WTC11 (cell line): ENCODE measurements around the gene ALOXE3. TPM values are rescaled to one million over a fixed set of nuclear protein-coding genes. Genes with fewer than 3 reads are reported as not detected.

Experiments used
- ATAC-seq: fragments of 200-7000 bp; cut with Tn5 transposase; 2 replicates; pipeline ENCODE4 v1.10.0; 2021; ENCODE audit warnings: mild to moderate bottlenecking, moderate library complexity
- CTCF ChIA-PET: fragments of 300-600 bp; sonication (Branson Sonifier 250); formaldehyde crosslinking; loops from one replicate; lab custom pipeline; 2021; ENCODE audit warnings: antibody characterized with exemption; lab: Charles Lee
- POLR2A ChIA-PET: fragments of 350-600 bp; sonication (Branson Sonifier 250); formaldehyde crosslinking; loops from one replicate; lab custom pipeline; 2021; ENCODE audit warnings: antibody characterized with exemption; lab: Charles Lee
- DNase-seq: peaks from one replicate; pipeline ENCODE4 v3.0.0; 2021; ENCODE audit warnings: low spot score
- H3K27ac Mint-ChIP-seq: 2 replicates; pipeline ENCODE4 v1.8.0; 2021; ENCODE audit warnings: mixed read lengths
- H3K27me3 Mint-ChIP-seq: 2 replicates; pipeline ENCODE4 v1.8.0; 2021; ENCODE audit warnings: low read depth, mild to moderate bottlenecking, moderate library complexity, mixed read lengths
- H3K36me3 Mint-ChIP-seq: 2 replicates; pipeline ENCODE4 v1.8.0; 2021; ENCODE audit warnings: mixed read lengths
- H3K4me1 Mint-ChIP-seq: 2 replicates; pipeline ENCODE4 v1.8.0; 2022; ENCODE audit warnings: mixed read lengths
- H3K4me3 Mint-ChIP-seq: 2 replicates; pipeline ENCODE4 v1.8.0; 2021; ENCODE audit warnings: mild to moderate bottlenecking, moderate library complexity, mixed read lengths
- H3K9me3 Mint-ChIP-seq: 2 replicates; pipeline ENCODE4 v1.8.0; 2021; ENCODE audit warnings: mixed read lengths
- CBFB ChIP-seq: sonication (generic); formaldehyde crosslinking; IDR thresholded peaks from 2 replicates; pipeline ENCODE4 v1.8.1; 2022; ENCODE audit warnings: mild to moderate bottlenecking, low read depth, missing genetic modification reagents
- ETV6 ChIP-seq: sonication (generic); formaldehyde crosslinking; IDR thresholded peaks from 2 replicates; pipeline ENCODE4 v1.8.1; 2022; ENCODE audit warnings: mild to moderate bottlenecking, missing genetic modification reagents
- FOXK1 ChIP-seq: sonication (generic); formaldehyde crosslinking; IDR thresholded peaks from 2 replicates; pipeline ENCODE4 v1.8.0; 2022; ENCODE audit warnings: mild to moderate bottlenecking, moderate library complexity, missing genetic modification reagents
- GABPB1 ChIP-seq: sonication (generic); formaldehyde crosslinking; IDR thresholded peaks from 2 replicates; pipeline ENCODE4 v1.8.1; 2023; ENCODE audit warnings: mild to moderate bottlenecking, missing genetic modification reagents
- GRHL2 ChIP-seq: fragments of 250-450 bp; sonication (Bioruptor Pico); IDR thresholded peaks from 2 replicates; pipeline ENCODE4 v1.8.0; 2022; ENCODE audit warnings: mild to moderate bottlenecking, moderate library complexity; ENCODE audit not compliant: insufficient replicate concordance, severe bottlenecking
- HMGA2 ChIP-seq: fragments of 250-450 bp; sonication (Bioruptor Pico); IDR thresholded peaks from 2 replicates; pipeline ENCODE4 v1.4.0; 2021; ENCODE audit warnings: mild to moderate bottlenecking, moderate library complexity
- KAT7 ChIP-seq: sonication (generic); formaldehyde crosslinking; IDR thresholded peaks from 2 replicates; pipeline ENCODE4 v1.8.1; 2023; ENCODE audit warnings: missing genetic modification reagents, mild to moderate bottlenecking, borderline replicate concordance
- SMAD3 ChIP-seq: sonication (generic); formaldehyde crosslinking; IDR thresholded peaks from 2 replicates; pipeline ENCODE4 v1.8.0; 2022; ENCODE audit warnings: missing genetic modification reagents, mild to moderate bottlenecking, borderline replicate concordance
- SMAD4 ChIP-seq: sonication (generic); formaldehyde crosslinking; IDR thresholded peaks from 2 replicates; pipeline ENCODE4 v1.8.0; 2022; ENCODE audit warnings: mild to moderate bottlenecking, missing genetic modification reagents
- SP1 ChIP-seq: sonication (generic); formaldehyde crosslinking; conservative IDR thresholded peaks from 2 replicates; pipeline ENCODE4 v1.8.1; 2022; ENCODE audit warnings: missing genetic modification reagents
- TEAD1 ChIP-seq: sonication (generic); formaldehyde crosslinking; IDR thresholded peaks from 2 replicates; pipeline ENCODE4 v1.8.0; 2022; ENCODE audit warnings: mild to moderate bottlenecking, missing genetic modification reagents
- TP53 ChIP-seq: sonication (generic); formaldehyde crosslinking; IDR thresholded peaks from 2 replicates; pipeline ENCODE4 v1.8.1; 2023; ENCODE audit warnings: mild to moderate bottlenecking, missing genetic modification reagents
- ZNF121 ChIP-seq: sonication (generic); formaldehyde crosslinking; IDR thresholded peaks from 2 replicates; pipeline ENCODE4 v1.8.0; 2023; ENCODE audit warnings: missing genetic modification reagents
- ZNF219 ChIP-seq: sonication (generic); formaldehyde crosslinking; IDR thresholded peaks from 2 replicates; pipeline ENCODE4 v1.8.0; 2023; ENCODE audit warnings: missing genetic modification reagents, mild to moderate bottlenecking, borderline replicate concordance
- ZNF232 ChIP-seq: sonication (generic); formaldehyde crosslinking; IDR thresholded peaks from 2 replicates; pipeline ENCODE4 v1.8.0; 2022; ENCODE audit warnings: mild to moderate bottlenecking, missing genetic modification reagents
- ZNF263 ChIP-seq: sonication (generic); formaldehyde crosslinking; IDR thresholded peaks from 2 replicates; pipeline ENCODE4 v1.8.1; 2022; ENCODE audit warnings: low read depth, mild to moderate bottlenecking, moderate library complexity, missing genetic modification reagents
- total RNA-seq: library from RNA; stranded (reverse); gene quantifications from 3 replicates; pipeline ENCODE4 v1.2.3, GENCODE V29; 2021
- TF ChIP-seq, protein P1 (sequence below): sonication (generic); formaldehyde crosslinking; IDR thresholded peaks from 2 replicates; pipeline ENCODE4 v1.8.1; 2023; ENCODE audit warnings: mild to moderate bottlenecking, missing genetic modification reagents, moderate library complexity
- TF ChIP-seq, protein P2 (sequence below): sonication (generic); formaldehyde crosslinking; IDR thresholded peaks from 2 replicates; pipeline ENCODE4 v1.8.1; 2022; ENCODE audit warnings: low read depth, mild to moderate bottlenecking, moderate library complexity, missing genetic modification reagents, borderline replicate concordance
- TF ChIP-seq, protein P3 (sequence below): sonication (generic); formaldehyde crosslinking; IDR thresholded peaks from 2 replicates; pipeline ENCODE4 v1.8.1; 2022; ENCODE audit warnings: mild to moderate bottlenecking, moderate library complexity, missing genetic modification reagents
- TF ChIP-seq, protein P4 (sequence below): fragments of 200-600 bp; IDR thresholded peaks from 2 replicates; pipeline ENCODE4 v1.8.0; 2022; ENCODE audit warnings: antibody characterized with exemption
- TF ChIP-seq, protein P5 (sequence below): sonication (generic); formaldehyde crosslinking; IDR thresholded peaks from 2 replicates; pipeline ENCODE4 v1.8.0; 2023; ENCODE audit warnings: missing genetic modification reagents, mild to moderate bottlenecking, borderline replicate concordance
- TF ChIP-seq, protein P6 (sequence below): sonication (generic); formaldehyde crosslinking; IDR thresholded peaks from 2 replicates; pipeline ENCODE4 v1.8.0; 2022; ENCODE audit warnings: mild to moderate bottlenecking, missing genetic modification reagents
- TF ChIP-seq, protein P7 (sequence below): fragments of 250-450 bp; sonication (Bioruptor Pico); IDR thresholded peaks from 2 replicates; pipeline ENCODE4 v1.9.0; 2021; ENCODE audit warnings: mild to moderate bottlenecking

Gene ALOXE3
- total RNA-seq, 1 experiment from 2014 or later = 0.81 TPM

DNA sequence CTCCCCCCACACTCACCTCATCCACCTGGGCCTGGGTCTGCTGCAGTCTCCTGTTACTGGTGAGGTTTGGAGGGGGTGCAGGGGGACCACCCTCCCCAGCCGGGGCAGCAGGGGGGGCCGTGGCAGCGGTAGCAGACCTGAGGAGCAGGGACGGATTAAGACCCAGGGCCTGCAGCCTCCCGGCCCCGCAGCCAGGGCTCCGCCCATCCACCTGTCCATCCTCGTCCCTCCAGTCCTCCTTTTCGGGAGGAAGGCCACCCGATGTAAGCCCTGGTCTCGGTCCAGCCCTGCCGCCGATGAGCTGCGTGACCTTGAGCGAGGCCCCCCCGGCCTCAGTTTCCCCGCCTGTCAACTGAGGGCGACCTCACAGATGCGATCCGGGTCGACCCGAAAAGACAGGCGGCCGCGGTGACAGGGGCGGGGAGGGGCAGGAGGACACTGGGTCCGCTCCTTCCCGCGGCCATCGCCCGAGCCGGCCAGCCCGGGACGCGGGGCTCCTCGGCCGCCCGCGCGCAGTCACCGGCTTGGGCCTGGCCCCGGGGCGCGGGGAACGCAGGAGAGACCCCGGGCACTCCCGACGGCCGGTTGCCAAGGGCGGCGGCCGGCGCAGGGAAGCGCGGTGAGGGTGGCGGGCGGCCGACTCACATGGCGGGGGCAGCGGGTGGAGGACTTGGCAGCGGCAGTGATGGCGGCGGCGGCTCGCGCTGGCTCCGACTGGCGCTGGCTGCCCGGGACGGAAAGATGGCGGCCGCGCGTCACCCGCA is 44.1 kb upstream of the ALOXE3 start, which contains the start of gene VAMP2:
Gene VAMP2 (minus strand): TSS at position 716 of the 764 bp plus-strand sequence. CDS start 69 bp downstream, at position 647.
- Mint-ChIP-seq H3K4me3 (peak within 1 kb of the TSS; percentile 89), H3K36me3 (peaks cover 8% of the 10 kb centered on the region), H3K27ac (peak within 1 kb of the TSS; percentile 100), H3K4me1 (peaks cover 47% of the 10 kb centered on the region), H3K27me3 (no peaks in the 10 kb centered on the region), H3K9me3 (no peaks in the 10 kb centered on the region)
- ATAC-seq (peak; percentile 4), DNase-seq (peak; percentile 79)
- CTCF ChIA-PET = no interaction called here
- POLR2A ChIA-PET = no interaction called here
- TF ChIP-seq, protein P1, sequence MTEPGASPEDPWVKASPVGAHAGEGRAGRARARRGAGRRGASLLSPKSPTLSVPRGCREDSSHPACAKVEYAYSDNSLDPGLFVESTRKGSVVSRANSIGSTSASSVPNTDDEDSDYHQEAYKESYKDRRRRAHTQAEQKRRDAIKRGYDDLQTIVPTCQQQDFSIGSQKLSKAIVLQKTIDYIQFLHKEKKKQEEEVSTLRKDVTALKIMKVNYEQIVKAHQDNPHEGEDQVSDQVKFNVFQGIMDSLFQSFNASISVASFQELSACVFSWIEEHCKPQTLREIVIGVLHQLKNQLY = no peak
- TF ChIP-seq, protein P2, sequence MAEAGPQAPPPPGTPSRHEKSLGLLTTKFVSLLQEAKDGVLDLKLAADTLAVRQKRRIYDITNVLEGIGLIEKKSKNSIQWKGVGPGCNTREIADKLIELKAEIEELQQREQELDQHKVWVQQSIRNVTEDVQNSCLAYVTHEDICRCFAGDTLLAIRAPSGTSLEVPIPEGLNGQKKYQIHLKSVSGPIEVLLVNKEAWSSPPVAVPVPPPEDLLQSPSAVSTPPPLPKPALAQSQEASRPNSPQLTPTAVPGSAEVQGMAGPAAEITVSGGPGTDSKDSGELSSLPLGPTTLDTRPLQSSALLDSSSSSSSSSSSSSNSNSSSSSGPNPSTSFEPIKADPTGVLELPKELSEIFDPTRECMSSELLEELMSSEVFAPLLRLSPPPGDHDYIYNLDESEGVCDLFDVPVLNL (CRISPR knock-in tag) = peak; percentile 70; the same call in 1 of the 2 replicates
- TF ChIP-seq, protein P3, sequence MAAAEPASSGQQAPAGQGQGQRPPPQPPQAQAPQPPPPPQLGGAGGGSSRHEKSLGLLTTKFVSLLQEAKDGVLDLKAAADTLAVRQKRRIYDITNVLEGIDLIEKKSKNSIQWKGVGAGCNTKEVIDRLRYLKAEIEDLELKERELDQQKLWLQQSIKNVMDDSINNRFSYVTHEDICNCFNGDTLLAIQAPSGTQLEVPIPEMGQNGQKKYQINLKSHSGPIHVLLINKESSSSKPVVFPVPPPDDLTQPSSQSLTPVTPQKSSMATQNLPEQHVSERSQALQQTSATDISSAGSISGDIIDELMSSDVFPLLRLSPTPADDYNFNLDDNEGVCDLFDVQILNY (CRISPR knock-in tag) = peak; percentile 72; the same call in 1 of the 2 replicates
- TF ChIP-seq SMAD4 (CRISPR knock-in tag) (no peak), CBFB (CRISPR knock-in tag) (0 out of 2 replicates have a peak, but pooled peaks have one; percentile 76), ETV6 (CRISPR knock-in tag) (0 out of 2 replicates have a peak, but pooled peaks have one; percentile 21), TP53 (peak; percentile 83; the same call in 1 of the 2 replicates), FOXK1 (CRISPR knock-in tag) (0 out of 2 replicates have a peak, but pooled peaks have one; percentile 56), ZNF232 (CRISPR knock-in tag) (no peak), SP1 (CRISPR knock-in tag) (peak; percentile 47; the same call in 1 of the 2 replicates), ZNF263 (CRISPR knock-in tag) (peak; percentile 61; the same call in 1 of the 2 replicates), GABPB1 (CRISPR knock-in tag) (0 out of 2 replicates have a peak, but pooled peaks have one; percentile 12), HMGA2 (CRISPR knock-in tag) (no peak), KAT7 (CRISPR knock-in tag) (peak; percentile 81; the same call in 1 of the 2 replicates), ZNF121 (CRISPR knock-in tag) (no peak), SMAD3 (CRISPR knock-in tag) (no peak), ZNF219 (CRISPR knock-in tag) (0 out of 2 replicates have a peak, but pooled peaks have one; percentile 52), TEAD1 (CRISPR knock-in tag) (peak; percentile 53; the same call in 1 of the 2 replicates), GRHL2 (no peak)
- TF ChIP-seq, protein P4, sequence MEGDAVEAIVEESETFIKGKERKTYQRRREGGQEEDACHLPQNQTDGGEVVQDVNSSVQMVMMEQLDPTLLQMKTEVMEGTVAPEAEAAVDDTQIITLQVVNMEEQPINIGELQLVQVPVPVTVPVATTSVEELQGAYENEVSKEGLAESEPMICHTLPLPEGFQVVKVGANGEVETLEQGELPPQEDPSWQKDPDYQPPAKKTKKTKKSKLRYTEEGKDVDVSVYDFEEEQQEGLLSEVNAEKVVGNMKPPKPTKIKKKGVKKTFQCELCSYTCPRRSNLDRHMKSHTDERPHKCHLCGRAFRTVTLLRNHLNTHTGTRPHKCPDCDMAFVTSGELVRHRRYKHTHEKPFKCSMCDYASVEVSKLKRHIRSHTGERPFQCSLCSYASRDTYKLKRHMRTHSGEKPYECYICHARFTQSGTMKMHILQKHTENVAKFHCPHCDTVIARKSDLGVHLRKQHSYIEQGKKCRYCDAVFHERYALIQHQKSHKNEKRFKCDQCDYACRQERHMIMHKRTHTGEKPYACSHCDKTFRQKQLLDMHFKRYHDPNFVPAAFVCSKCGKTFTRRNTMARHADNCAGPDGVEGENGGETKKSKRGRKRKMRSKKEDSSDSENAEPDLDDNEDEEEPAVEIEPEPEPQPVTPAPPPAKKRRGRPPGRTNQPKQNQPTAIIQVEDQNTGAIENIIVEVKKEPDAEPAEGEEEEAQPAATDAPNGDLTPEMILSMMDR = no peak
- TF ChIP-seq, protein P5, sequence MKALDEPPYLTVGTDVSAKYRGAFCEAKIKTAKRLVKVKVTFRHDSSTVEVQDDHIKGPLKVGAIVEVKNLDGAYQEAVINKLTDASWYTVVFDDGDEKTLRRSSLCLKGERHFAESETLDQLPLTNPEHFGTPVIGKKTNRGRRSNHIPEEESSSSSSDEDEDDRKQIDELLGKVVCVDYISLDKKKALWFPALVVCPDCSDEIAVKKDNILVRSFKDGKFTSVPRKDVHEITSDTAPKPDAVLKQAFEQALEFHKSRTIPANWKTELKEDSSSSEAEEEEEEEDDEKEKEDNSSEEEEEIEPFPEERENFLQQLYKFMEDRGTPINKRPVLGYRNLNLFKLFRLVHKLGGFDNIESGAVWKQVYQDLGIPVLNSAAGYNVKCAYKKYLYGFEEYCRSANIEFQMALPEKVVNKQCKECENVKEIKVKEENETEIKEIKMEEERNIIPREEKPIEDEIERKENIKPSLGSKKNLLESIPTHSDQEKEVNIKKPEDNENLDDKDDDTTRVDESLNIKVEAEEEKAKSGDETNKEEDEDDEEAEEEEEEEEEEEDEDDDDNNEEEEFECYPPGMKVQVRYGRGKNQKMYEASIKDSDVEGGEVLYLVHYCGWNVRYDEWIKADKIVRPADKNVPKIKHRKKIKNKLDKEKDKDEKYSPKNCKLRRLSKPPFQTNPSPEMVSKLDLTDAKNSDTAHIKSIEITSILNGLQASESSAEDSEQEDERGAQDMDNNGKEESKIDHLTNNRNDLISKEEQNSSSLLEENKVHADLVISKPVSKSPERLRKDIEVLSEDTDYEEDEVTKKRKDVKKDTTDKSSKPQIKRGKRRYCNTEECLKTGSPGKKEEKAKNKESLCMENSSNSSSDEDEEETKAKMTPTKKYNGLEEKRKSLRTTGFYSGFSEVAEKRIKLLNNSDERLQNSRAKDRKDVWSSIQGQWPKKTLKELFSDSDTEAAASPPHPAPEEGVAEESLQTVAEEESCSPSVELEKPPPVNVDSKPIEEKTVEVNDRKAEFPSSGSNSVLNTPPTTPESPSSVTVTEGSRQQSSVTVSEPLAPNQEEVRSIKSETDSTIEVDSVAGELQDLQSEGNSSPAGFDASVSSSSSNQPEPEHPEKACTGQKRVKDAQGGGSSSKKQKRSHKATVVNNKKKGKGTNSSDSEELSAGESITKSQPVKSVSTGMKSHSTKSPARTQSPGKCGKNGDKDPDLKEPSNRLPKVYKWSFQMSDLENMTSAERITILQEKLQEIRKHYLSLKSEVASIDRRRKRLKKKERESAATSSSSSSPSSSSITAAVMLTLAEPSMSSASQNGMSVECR (CRISPR knock-in tag) = peak; percentile 59; the same call in 1 of the 2 replicates
- TF ChIP-seq, protein P6, sequence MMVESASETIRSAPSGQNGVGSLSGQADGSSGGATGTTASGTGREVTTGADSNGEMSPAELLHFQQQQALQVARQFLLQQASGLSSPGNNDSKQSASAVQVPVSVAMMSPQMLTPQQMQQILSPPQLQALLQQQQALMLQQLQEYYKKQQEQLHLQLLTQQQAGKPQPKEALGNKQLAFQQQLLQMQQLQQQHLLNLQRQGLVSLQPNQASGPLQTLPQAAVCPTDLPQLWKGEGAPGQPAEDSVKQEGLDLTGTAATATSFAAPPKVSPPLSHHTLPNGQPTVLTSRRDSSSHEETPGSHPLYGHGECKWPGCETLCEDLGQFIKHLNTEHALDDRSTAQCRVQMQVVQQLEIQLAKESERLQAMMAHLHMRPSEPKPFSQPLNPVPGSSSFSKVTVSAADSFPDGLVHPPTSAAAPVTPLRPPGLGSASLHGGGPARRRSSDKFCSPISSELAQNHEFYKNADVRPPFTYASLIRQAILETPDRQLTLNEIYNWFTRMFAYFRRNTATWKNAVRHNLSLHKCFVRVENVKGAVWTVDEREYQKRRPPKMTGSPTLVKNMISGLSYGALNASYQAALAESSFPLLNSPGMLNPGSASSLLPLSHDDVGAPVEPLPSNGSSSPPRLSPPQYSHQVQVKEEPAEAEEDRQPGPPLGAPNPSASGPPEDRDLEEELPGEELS = peak; percentile 32; the same call in 1 of the 2 replicates
- TF ChIP-seq, protein P7, sequence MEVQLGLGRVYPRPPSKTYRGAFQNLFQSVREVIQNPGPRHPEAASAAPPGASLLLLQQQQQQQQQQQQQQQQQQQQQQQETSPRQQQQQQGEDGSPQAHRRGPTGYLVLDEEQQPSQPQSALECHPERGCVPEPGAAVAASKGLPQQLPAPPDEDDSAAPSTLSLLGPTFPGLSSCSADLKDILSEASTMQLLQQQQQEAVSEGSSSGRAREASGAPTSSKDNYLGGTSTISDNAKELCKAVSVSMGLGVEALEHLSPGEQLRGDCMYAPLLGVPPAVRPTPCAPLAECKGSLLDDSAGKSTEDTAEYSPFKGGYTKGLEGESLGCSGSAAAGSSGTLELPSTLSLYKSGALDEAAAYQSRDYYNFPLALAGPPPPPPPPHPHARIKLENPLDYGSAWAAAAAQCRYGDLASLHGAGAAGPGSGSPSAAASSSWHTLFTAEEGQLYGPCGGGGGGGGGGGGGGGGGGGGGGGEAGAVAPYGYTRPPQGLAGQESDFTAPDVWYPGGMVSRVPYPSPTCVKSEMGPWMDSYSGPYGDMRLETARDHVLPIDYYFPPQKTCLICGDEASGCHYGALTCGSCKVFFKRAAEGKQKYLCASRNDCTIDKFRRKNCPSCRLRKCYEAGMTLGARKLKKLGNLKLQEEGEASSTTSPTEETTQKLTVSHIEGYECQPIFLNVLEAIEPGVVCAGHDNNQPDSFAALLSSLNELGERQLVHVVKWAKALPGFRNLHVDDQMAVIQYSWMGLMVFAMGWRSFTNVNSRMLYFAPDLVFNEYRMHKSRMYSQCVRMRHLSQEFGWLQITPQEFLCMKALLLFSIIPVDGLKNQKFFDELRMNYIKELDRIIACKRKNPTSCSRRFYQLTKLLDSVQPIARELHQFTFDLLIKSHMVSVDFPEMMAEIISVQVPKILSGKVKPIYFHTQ = no peak
